NCI-H2227 treated with DMSO at 0.1 percent for 48 hours (cell line): ENCODE results near the gene NFKB1.

Experiments
- DNase-seq: peaks from one replicate; lab custom pipeline; 2025; lab: John Stamatoyannopoulos, UW

Gene NFKB1

DNA sequence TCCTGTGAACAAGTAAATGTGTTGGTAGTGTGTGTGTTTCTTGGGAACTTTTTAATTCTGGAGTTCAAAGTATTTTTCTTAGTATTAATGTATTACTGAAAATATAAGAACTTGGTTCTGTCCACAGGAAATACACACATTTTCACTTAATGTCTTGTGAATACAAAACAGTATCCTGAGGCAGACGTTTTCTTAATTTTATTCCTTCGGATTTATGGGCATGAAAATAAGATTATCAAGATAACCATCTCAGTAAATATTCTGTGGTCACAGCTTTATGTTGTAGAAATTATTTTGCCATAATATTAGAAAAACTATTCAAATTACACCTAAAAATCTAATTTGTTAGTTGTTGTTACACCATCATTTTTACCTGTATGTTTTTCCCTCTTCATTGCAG, 29.8 kb downstream of the NFKB1 start:
- DNase-seq, result no peak

DNA sequence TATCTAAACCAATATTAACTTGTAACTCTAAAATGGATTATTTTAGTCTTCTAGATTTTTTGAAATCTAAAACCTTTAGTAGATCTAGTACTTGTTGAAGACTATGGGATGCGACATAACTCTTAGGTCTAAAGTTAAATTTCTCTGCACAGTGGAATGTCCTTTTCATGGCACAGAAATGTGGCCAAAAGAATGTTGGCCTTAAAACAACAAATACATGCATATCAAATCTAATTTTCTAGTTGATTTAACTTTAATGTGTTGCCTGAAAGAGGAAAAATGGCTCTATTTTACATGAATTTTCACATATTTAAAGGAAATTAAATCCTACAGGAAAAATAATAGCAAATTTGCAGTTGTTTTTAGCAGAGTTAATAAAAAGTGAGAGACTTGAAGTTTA, 30.3 kb downstream of the NFKB1 start:
- DNase-seq, result no peak

DNA sequence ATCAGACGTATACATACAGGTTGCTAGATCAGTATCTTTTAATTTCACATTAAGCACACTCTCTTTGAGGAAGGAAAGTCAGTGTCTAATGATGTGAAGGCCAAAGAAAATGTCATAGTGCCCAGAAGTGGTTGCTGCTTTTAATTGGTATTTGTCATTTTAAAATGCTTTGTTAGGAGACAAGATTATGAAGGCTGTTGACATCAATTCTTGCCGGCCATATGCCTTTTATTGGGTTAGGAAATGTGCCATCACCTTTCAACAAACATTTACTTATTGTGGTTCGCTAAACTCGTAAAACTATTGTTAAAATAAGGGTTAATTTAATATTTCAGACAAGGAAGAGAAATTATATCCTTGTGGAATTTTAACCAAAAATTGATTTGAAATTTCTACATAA, 32.2 kb downstream of the NFKB1 start:
- no peak for DNase-seq

DNA sequence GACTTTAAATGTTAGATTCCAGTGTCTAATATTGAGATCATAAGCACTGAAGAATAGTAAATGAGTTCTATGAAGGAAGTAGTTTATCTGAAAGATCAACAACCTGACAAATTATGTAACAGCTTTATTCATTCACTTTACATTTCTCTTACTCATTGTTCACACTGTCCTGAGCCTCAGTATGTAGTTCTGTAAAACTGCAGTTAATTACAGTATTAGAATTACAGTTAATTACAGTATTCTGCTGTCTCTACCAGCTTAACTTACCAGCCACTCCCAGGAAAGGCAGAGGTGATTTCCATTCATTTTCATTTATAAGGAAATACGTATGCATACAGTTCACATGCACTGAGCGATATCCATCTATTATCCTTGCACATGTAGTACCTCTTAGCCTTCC, 32.7 kb downstream of the NFKB1 start:
- no peak for DNase-seq

DNA sequence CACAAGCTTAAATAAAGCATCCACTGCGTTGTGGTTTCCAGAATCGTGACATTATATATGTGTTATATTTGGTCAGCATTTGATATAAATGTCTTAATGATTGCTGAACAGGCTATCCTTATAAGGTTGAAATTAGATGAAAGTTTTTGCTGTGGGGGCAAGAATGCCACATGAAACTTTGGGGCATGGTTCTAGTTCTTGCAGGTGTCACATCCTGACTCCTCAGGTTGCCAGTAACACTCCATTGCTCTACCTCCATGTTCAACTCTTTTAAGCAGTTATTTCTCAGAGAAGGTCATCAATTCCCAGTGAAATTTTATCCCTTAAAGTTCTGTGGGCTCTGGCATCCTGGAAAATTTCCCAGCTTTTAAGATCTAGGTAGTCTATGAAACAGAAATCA, 33.7 kb downstream of the NFKB1 start:
- no peak for DNase-seq

DNA sequence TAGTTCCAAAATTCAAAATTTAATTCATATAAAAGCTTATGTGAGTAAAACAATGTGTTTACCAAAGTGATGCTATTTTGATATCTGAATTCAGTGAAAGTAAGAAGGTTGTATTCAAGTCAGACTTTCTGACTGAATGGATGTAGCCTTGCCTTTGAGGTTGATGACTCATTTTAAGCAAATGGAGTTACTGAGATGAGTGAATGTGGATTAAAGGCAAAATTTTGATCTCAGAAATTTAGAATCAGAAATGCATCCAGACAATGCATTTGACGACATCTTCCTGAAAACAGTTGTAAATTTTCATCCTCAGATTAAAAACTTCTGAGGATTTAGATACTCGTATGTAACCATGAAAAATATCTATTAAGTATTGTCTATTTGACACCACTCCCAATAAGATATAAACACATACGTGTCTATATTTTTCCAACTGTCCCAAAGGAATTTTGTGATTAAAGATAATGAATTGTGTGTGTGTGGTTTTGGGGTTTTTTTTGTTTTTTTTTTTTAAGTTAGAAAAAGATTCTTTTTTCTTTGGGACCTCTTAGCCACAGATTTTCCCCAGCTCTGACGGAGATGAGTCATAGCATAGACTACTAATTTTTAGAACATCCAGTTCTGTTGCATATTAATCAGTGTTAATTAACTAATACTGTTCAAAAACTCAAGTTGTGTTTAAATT, 34.4 kb downstream of the NFKB1 start:
- DNase-seq, result no peak

DNA sequence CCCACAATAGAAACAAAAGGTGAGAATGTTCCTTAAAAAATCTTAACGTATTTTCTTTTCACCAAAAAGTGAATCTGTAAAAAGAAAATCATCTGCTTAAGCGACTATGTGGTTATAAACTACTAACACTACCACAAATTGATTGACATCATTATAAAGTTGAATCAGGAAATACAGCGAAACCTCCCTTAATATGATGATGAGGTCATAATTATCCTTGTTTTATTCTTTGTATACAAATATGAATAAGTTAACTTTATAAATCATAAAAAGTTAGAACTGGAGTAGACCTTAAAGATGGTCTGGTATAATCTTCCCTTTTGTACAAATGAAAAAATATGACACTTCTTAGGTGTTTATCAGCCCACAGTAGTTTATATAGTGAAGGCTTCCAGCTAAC, 35.6 kb downstream of the NFKB1 start:
- no peak for DNase-seq

DNA sequence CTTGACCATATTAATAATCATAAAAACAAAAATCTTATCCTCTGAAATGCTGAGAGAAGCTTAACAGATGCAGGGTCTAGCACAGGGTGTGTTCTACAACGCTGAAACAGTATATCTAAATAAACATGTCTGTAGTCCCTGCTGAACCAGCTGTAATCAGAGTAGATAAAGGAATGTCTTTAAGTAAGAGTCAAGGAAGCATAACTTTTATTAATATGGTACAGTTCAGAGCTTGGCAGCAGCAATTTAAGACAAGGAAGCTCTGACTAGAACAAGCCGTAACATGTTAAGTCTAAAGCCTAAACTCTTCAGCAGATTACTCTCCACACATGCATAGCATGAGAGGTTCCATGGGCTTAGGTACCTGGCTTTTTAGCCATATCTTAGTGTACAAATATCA, 36.1 kb downstream of the NFKB1 start:
- no peak for DNase-seq

DNA sequence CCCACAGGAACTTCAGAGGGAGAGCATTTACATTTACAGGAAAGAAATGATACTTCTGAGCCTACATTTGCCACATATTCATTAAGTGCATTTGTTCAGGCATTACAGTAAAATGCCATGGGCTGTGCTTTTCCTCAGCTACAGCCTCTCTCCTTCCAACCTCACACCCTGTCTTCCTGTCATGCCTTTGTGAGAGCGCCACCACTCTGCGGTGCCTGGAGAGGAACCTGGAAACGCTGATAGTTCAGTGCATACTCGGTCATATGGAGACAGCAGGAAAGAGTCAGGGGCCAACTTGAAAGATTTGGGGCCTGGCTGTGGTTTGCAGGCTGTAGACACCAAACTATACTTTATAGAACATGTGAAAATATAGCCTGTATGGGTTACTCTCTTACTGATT, 40.5 kb downstream of the NFKB1 start:
- no peak for DNase-seq

DNA sequence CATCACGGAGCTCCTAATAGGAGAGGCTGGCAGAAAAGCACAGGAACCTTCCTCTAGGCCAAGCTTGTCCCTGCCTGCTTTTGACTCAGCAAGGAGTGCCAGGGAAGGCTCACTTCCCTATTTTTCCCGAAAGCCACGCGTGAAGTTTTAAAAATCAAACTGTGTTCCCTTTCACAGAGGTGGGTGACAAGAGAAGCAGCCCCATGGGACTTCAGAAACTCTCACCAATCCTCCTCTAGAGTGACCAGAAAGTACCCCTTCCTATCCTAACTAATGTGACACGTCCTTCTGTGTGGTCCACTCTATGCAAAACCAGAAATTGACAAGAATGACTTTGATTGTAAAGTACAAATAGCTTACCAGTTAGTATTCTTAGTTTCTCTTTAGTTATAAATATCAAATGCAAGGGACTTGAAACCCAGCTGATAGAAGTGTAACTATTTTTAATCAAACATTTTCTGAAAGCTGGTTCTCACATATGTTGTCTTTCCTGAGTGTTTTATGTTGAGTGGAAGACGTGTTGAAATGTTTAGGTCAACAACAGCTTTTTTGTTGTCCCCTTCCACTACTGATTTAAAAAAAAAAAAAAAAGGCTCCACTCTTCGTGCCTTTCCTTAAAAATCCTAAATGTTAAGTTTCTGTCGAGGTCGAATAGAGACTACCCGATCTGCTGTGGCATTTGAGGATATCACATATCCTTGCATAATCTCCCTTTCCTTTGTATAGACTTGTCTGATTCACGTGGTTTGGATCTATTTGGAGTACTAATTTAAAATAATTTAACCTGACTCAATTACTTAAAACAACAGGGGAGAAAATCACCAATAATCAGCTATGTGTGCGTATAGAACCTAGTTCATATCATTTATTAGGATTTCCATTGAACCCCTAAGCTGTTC, 42.1 kb downstream of the NFKB1 start:
- no peak for DNase-seq

DNA sequence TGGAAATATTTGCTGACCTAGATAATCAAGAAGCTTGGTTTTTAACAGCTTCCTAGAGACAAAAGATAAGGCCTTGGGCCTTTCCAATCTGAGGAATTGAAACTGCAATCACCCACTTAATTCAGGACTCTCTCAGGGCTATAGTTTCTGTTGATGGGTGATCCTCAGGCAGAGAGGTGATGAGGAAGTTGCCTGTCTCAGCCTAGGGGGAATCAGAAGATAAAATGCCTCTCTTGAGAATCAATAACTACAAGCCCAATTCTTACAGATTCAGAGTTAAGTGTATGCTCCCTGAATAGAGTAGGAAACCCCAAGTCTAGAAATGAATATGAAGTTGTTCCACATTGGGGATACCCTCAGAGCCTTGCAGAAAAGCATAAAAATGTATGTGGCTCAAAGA, 45.5 kb downstream of the NFKB1 start:
- no peak for DNase-seq

DNA sequence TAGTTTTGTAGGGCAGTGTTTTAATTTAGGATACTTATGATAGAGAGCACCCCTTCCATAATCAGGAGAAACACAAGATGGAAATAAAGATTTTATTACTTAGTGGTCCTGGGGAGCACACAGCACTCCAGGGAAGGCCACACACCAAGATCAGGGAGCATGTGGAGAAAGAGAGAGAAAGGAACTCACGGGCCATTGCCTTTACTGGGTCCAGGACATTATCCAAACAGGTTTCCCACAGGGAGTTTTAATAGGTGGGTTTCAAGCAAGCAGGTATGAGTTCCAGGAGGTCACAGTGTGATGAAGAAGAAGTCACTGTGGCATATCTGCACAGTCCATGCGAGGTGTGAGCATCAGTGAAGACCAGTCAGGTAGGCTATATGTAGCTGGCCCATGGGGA, 46.8 kb downstream of the NFKB1 start:
- DNase-seq, result no peak

DNA sequence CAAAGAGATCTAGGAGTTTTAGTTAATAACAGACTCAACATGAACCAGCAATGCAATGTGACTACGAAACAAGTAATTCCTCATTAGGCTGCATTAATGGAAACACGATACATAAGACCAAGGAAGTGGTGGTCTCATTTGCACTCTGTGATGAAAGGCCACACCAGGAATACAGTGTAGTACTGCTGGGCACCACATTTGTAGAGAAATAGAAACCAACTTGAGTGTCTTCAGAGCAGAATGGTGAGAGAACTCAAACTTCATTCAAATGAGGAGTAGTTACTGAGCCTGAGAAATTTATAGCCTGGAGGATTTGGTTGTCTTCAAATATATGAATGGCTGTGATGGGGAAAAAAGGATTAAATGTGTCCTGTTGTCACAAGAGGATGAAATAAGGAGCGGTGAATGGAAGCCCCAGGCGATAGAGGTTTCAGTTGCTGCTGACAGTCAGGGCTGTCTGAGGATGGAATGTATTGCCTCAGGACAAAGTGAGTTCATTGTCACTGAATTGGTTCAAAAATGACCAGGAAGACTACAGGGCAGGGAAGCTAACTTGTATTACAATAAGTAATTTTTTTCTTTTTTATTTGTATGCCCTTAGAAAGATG, 50.9 kb downstream of the NFKB1 start:
- no peak for DNase-seq

DNA sequence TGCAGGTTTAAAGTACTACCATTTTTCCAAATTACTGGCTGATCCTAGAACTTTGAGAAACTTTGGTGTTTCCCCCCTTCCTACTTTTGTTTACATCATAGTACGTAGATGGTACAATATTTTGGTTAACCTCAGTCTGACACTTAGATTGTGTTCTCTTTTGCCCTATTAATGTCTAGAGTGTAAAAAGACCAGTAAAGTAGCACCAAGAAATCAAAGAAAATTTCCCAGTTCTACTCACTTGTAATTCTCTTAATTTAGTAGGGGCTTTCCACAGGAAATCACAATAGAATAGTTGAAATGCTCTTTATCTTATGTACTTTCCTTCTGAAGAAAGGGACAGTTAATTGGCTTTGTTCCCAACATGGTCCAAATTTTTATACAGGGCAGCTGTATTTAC, 51.6 kb downstream of the NFKB1 start:
- no peak for DNase-seq

DNA sequence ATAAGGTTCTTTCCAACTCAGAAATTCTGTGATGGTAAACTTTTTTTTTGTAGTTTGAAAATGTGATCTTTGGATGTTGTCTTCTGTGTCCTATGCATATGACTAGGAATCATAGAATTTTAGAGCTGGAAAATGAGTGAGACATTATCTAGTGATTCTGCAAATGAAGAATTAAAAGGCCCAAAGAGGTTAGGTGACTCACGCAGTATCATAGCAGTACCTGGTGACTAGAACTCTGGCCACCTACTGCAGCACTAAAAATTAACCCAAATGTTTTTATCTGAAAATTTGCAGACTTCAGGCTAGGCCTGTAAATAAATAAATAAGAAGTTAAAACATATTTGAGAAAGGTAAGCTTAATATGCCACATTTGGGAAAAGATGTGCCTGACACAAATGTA, 52.8 kb downstream of the NFKB1 start:
- DNase-seq, result no peak

DNA sequence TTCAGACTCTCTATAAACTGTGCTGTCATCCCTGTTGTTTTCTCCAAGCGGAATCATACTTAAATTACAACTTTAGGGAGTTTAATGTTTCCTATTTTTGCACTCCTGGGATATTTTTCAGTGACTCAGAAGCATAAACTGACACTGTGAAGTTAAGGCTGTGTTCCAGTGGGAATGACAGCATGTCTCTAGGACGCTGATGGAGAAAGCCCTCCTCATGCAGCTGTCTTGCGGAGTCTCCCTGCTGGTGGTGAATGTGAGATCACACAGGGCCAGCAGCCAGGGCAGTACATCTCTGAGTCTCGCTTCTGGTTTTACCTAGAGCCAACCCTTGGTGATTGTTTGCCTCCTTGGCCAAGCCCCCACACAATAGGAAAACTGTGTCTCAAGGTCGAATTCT, 53.3 kb downstream of the NFKB1 start:
- no peak for DNase-seq

DNA sequence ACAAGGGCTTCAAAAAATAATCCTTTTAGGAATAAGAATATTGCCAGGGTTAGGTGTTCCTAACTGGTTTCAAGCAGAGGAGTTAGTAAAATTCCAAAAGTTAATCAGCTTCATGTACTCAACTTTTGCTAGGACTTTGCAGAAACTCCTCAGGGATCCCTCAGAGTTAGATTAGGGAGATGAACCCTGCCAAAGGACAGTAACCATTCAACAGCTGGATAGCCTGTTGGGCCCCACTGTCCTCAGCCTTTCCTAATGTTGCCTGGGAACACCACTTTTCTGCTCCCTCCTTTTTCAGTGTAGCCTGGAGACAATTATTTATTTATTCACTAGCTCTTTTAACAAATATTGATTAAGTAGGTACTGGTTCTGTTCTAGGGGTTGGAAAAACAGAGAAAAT, 53.8 kb downstream of the NFKB1 start:
- DNase-seq, result no peak

DNA sequence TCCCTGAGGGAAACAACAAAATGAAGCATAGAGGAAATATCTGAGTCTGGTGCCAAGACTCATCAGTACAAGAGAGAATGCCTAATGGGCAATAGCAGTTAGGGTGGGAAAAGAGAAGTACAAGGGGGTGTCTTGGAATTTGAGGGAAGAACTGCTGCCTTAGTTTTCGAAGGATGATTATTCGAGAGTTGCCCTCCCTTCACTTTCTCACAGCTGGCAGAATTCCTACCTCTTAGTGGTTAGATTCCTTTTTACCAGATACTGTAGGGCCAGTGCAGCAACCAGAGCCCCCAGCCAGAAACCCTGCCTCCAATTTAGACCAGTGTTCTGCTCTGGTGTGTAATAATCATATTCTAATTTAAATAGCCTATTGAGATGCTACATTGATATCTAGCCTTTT, 56.5 kb downstream of the NFKB1 start:
- no peak for DNase-seq

DNA sequence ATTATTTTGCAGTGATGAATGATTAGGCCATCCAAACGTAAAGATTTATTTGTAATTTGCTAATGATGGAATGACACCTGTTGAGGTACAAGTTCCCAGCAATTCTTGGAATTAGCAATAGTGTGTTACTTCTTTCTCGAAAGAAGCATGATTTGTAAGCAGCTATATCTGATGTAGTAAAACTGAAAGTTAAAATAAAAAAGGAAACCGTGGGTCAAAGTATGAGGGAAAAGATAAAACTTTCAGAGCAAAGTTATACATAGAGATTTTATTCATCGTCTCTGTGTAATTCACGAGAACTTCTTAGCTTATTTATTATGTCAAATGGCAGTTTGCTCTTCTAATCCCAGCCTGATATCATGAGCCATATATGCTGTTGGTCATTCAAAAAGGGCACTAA, 59.0 kb downstream of the NFKB1 start:
- DNase-seq, result no peak

DNA sequence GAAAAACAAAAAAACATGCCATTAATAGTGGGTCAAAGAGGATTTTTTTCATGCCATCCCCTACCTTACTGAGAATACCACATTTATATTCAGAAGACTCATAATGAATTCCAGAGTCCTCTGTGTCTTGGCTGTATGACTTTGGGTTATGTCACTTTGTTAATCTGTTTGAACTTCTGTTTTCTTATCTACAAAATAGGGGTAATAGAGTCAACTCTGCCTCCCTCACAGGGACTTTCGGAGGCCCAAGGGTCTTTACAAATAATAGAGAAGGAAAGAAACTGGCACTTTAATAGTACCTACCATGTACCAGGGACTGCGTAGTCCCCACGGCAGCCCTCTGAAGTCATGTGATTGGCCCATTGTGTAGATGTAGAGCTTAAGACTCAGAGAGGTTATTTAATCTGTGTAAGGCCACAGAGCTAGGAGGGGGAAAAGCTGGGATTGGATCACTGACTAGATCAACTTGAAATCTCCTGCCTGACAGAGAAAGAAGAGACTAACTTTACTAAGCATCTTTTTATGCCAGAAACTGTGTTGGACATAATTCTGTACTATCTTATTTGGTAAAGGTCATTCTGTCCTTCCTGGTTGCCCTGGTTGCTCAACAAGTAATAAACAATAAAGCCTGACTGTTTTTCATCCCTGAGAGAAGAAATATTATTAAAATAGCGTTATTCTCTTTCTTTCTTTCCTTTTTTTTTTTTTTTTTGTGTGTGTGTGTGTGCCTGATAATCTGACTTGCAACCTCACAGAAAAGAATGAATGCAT, 59.6 kb downstream of the NFKB1 start:
- no peak for DNase-seq

DNA sequence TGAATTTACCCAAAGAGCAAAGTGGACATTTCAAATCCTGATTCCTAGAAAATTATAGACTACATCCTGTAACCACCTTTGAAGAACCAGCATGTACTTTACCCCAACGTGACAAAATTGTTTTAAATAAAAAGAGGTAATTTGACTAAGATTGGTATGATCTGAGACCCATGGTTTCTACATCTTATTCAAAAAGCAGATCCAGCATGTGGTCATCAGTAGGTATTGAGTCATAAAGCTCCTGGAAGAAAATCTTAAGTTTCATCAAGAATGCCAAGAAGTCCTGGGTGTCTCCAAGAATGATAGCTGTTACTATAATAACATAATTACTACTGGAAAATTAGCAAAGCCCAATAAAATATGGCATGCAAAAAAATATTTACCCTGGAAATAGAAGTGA, 61.8 kb downstream of the NFKB1 start:
- DNase-seq, result no peak

DNA sequence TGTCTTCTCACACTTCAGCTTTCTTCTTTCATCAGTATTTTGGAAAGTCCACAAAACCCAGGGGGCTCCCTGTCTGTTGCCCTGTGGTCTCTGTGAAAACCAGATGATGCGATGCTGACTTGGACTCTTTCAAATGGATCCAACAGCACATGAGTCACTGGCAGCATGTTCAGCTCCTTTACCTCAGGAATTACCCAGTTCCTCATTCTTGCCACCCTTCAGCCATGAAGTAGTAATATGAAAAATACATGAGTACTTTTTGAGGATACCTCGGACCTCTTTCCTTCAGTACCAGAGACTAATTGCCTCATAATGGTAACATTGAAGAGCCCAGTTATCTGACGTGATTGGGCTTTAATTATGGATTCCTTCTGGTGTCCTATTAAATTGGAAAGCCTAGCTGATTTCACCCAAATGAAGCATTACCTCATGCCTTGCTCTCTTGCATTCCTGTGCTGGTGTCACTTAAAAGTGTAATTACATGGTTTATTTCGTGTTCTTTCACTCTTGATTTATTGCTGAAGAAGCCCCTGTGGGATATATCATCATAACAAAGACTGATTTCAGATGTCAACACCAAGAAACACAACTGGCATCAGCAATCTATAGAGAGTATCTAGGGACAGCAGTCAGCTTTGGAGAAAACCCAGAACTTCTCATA, 63.4 kb downstream of the NFKB1 start:
- no peak for DNase-seq
